ENCODE data around the gene SPRY1. TPM values are rescaled to one million over a fixed set of nuclear protein-coding genes. Genes with fewer than 3 reads are reported as not detected.

Gene SPRY1
- total and polyA plus RNA-seq, 7 donors: 19.2 to 104 (median 41.1) TPM

GRCh38 chr4:123364906-123365305, 31.7 kb upstream of the SPRY1 start:
- intact Hi-C loops (cut with DNase I): loop anchor here in 1 of 2 donors (1.0 kb wide), 1 partner anchor 20 kb away; no protein-coding TSS in a partner anchor
- peak overlapping the region; percentile 63 for H3K27ac ChIP-seq
- no peak for ATAC-seq
- H3K4me3 ChIP-seq: no peak overlapping the region
- H3K9me3 ChIP-seq: peaks cover 5% of the 10 kb centered on the region
- no peak for DNase-seq
- H3K4me1 ChIP-seq: peaks cover 22% of the 10 kb centered on the region
- 87 to 94% (median 88%) methylated on average over 3 of the region's 3 CpGs for WGBS, 3 donors
- no peaks in the 10 kb centered on the region for H3K36me3 ChIP-seq (ENCODE audit: insufficient read depth in 1 of 2, low read depth in 1 of 2)
- no peaks in the 10 kb centered on the region for H3K27me3 ChIP-seq (ENCODE audit: insufficient read depth in 3 of 3, low read length in 2 of 3)
- no peak for TF ChIP-seq CTCF (IDR thresholded peaks at IDR 0.05)

GRCh38 chr4:123365412-123365811, 31.2 kb upstream of the SPRY1 start:
- Histone ChIP-seq H3K27ac (peak overlapping the region; percentile 63), H3K27me3 (ENCODE audit: insufficient read depth in 3 of 3, low read length in 2 of 3) (no peaks in the 10 kb centered on the region), H3K4me1 (peaks cover 22% of the 10 kb centered on the region), H3K4me3 (no peak overlapping the region), H3K36me3 (ENCODE audit: insufficient read depth in 1 of 2, low read depth in 1 of 2) (no peaks in the 10 kb centered on the region), H3K9me3 (peaks cover 5% of the 10 kb centered on the region)
- 36 to 77% (median 42%) methylated on average over 1 of the region's 1 CpG for WGBS, 3 donors
- TF ChIP-seq CTCF (IDR thresholded peaks at IDR 0.05): no peak
- DNase-seq (no peak), ATAC-seq (peak in 3 of 4 donors; percentile 79 to 88 (median 88))
- intact Hi-C loops (cut with DNase I): no loop called here

GRCh38 chr4:123366144-123366748, 30.3 kb upstream of the SPRY1 start:
- H3K27ac ChIP-seq: peak overlapping the region; percentile 63
- no peak overlapping the region for H3K4me3 ChIP-seq
- H3K36me3 ChIP-seq (ENCODE audit: insufficient read depth in 1 of 2, low read depth in 1 of 2): no peaks in the 10 kb centered on the region
- intact Hi-C loops (cut with DNase I): no loop called here
- no peaks in the 10 kb centered on the region for H3K27me3 ChIP-seq (ENCODE audit: insufficient read depth in 3 of 3, low read length in 2 of 3)
- ATAC-seq: peak in 1 of 4 donors; percentile 13
- peaks cover 17% of the 10 kb centered on the region for H3K4me1 ChIP-seq
- DNase-seq: no peak
- TF ChIP-seq CTCF (IDR thresholded peaks at IDR 0.05): no peak
- peaks cover 5% of the 10 kb centered on the region for H3K9me3 ChIP-seq
- WGBS, 3 donors: 75 to 87% (median 82%) methylated on average over 6 of the region's 6 CpGs

DNA sequence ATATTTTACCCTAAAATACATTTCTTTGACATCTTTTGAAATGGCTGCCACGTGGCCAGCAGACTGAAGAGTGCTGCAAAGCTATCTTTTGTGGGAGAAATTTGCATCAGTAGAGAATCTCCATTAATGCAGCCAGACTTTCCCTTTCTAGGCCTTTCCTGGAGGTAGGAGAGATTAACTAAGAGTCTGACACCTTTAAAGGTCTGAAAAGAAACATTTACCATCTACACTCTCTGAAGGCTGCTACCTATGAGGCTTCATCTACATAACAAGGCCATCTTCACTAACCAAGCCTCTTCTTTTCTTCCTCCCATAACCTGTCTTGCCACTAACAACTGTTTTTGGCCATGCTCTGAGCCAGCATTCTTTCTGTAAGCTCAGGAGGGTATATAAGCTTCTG, 17.8 kb upstream of the SPRY1 start:
- H3K36me3 ChIP-seq (ENCODE audit: insufficient read depth in 1 of 2, low read depth in 1 of 2): no peaks in the 10 kb centered on the region
- H3K4me1 ChIP-seq: no peaks in the 10 kb centered on the region
- TF ChIP-seq CTCF (IDR thresholded peaks at IDR 0.05): no peak
- no peaks in the 10 kb centered on the region for H3K9me3 ChIP-seq
- intact Hi-C loops (cut with DNase I): no loop called here
- ATAC-seq: no peak
- H3K27ac ChIP-seq: no peak overlapping the region
- H3K27me3 ChIP-seq (ENCODE audit: insufficient read depth in 3 of 3, low read length in 2 of 3): no peaks in the 10 kb centered on the region
- DNase-seq: no peak
- WGBS, 3 donors: 82 to 96% (median 89%) methylated on average over 1 of the region's 1 CpG
- H3K4me3 ChIP-seq: no peak overlapping the region

GRCh38 chr4:123379392-123379791, 17.2 kb upstream of the SPRY1 start:
- no peaks in the 10 kb centered on the region for H3K4me1 ChIP-seq
- WGBS, 3 donors: 77 to 84% (median 84%) methylated on average over 1 of the region's 1 CpG
- DNase-seq (no peak), ATAC-seq (no peak)
- no peaks in the 10 kb centered on the region for H3K9me3 ChIP-seq
- no peak overlapping the region for H3K4me3 ChIP-seq
- TF ChIP-seq CTCF (IDR thresholded peaks at IDR 0.05): no peak
- H3K27ac ChIP-seq: no peak overlapping the region
- no peaks in the 10 kb centered on the region for H3K27me3 ChIP-seq (ENCODE audit: insufficient read depth in 3 of 3, low read length in 2 of 3)
- intact Hi-C loops (cut with DNase I): no loop called here
- H3K36me3 ChIP-seq (ENCODE audit: insufficient read depth in 1 of 2, low read depth in 1 of 2): no peaks in the 10 kb centered on the region

All from psoas muscle (tissue), 8 donors.